Measurements from ENCODE around the gene RPL11. TPM values are rescaled to one million over a fixed set of nuclear protein-coding genes. Genes with fewer than 3 reads are reported as not detected.

RPL11 gene
- 829 TPM for total RNA-seq
- 2,056 TPM for polyA plus RNA-seq (ENCODE audit: insufficient read depth, low read depth, low replicate concordance)
- long read RNA-seq, donor 1, transcript RPL11-201 (6 exons, 660 nt), result minor isoform, 84 of 1,613 reads
- long read RNA-seq, donor 1, transcript RPL11-203 (5 exons, 879 nt), result minor isoform, 166 of 1,613 reads
- long read RNA-seq, donor 1, transcript RPL11-205 (4 exons, 539 nt), result minor isoform, 6 of 1,613 reads
- long read RNA-seq, donor 1, transcript RPL11-206 (6 exons, 1,017 nt), result major isoform, 615 of 1,613 reads
- long read RNA-seq, donor 1, partial matches to known transcripts, result 696 of 1,613 reads
- long read RNA-seq, donor 1, other reads (novel, unspliced or antisense), result 46 of 1,613 reads
- long read RNA-seq, donor 2, transcript RPL11-206 (6 exons, 1,017 nt), result major isoform, 731 of 1,594 reads
- long read RNA-seq, donor 2, transcript RPL11-205 (4 exons, 539 nt), result minor isoform, 10 of 1,594 reads
- long read RNA-seq, donor 2, transcript RPL11-203 (5 exons, 879 nt), result minor isoform, 166 of 1,594 reads
- long read RNA-seq, donor 2, transcript RPL11-201 (6 exons, 660 nt), result minor isoform, 118 of 1,594 reads
- long read RNA-seq, donor 2, partial matches to known transcripts, result 519 of 1,594 reads
- long read RNA-seq, donor 2, other reads (novel, unspliced or antisense), result 48 of 1,594 reads
- long read RNA-seq, donor 3, transcript RPL11-206 (6 exons, 1,017 nt), result major isoform, 991 of 2,060 reads
- long read RNA-seq, donor 3, transcript RPL11-205 (4 exons, 539 nt), result minor isoform, 12 of 2,060 reads
- long read RNA-seq, donor 3, transcript RPL11-203 (5 exons, 879 nt), result minor isoform, 188 of 2,060 reads
- long read RNA-seq, donor 3, transcript RPL11-201 (6 exons, 660 nt), result minor isoform, 134 of 2,060 reads
- long read RNA-seq, donor 3, partial matches to known transcripts, result 649 of 2,060 reads
- long read RNA-seq, donor 3, other reads (novel, unspliced or antisense), result 85 of 2,060 reads
- long read RNA-seq, donor 4, transcript RPL11-206 (6 exons, 1,017 nt), result major isoform, 542 of 974 reads
- long read RNA-seq, donor 4, transcript RPL11-203 (5 exons, 879 nt), result minor isoform, 131 of 974 reads
- long read RNA-seq, donor 4, transcript RPL11-201 (6 exons, 660 nt), result minor isoform, 89 of 974 reads
- long read RNA-seq, donor 4, partial matches to known transcripts, result 172 of 974 reads
- long read RNA-seq, donor 4, other reads (novel, unspliced or antisense), result 37 of 974 reads
- long read RNA-seq, donor 5, transcript RPL11-206 (6 exons, 1,017 nt), result major isoform, 67 of 150 reads
- long read RNA-seq, donor 5, transcript RPL11-201 (6 exons, 660 nt), result minor isoform, 9 of 150 reads
- long read RNA-seq, donor 5, transcript RPL11-203 (5 exons, 879 nt), result minor isoform, 13 of 150 reads
- long read RNA-seq, donor 5, partial matches to known transcripts, result 58 of 150 reads
- long read RNA-seq, donor 5, other reads (novel, unspliced or antisense), result 0 of 150 reads
- long read RNA-seq, donor 6, transcript RPL11-206 (6 exons, 1,017 nt), result major isoform, 2,146 of 5,358 reads
- long read RNA-seq, donor 6, transcript RPL11-203 (5 exons, 879 nt), result minor isoform, 608 of 5,358 reads
- long read RNA-seq, donor 6, transcript RPL11-201 (6 exons, 660 nt), result minor isoform, 311 of 5,358 reads
- long read RNA-seq, donor 6, transcript RPL11-205 (4 exons, 539 nt), result minor isoform, 41 of 5,358 reads
- long read RNA-seq, donor 6, partial matches to known transcripts, result 2,061 of 5,358 reads
- long read RNA-seq, donor 6, other reads (novel, unspliced or antisense), result 190 of 5,358 reads
- long read RNA-seq, donor 7, transcript RPL11-201 (6 exons, 660 nt), result minor isoform, 27 of 472 reads
- long read RNA-seq, donor 7, transcript RPL11-206 (6 exons, 1,017 nt), result major isoform, 176 of 472 reads
- long read RNA-seq, donor 7, transcript RPL11-203 (5 exons, 879 nt), result minor isoform, 24 of 472 reads
- long read RNA-seq, donor 7, partial matches to known transcripts, result 238 of 472 reads
- long read RNA-seq, donor 7, other reads (novel, unspliced or antisense), result 7 of 472 reads
- long read RNA-seq, donor 8, transcript RPL11-205 (4 exons, 539 nt), result minor isoform, 12 of 2,259 reads
- long read RNA-seq, donor 8, transcript RPL11-201 (6 exons, 660 nt), result minor isoform, 145 of 2,259 reads
- long read RNA-seq, donor 8, transcript RPL11-203 (5 exons, 879 nt), result minor isoform, 218 of 2,259 reads
- long read RNA-seq, donor 8, transcript RPL11-206 (6 exons, 1,017 nt), result major isoform, 987 of 2,259 reads
- long read RNA-seq, donor 8, partial matches to known transcripts, result 803 of 2,259 reads
- long read RNA-seq, donor 8, other reads (novel, unspliced or antisense), result 93 of 2,259 reads
- long read RNA-seq, donor 9, transcript RPL11-205 (4 exons, 539 nt), result minor isoform, 15 of 1,433 reads
- long read RNA-seq, donor 9, transcript RPL11-203 (5 exons, 879 nt), result minor isoform, 125 of 1,433 reads
- long read RNA-seq, donor 9, transcript RPL11-206 (6 exons, 1,017 nt), result major isoform, 577 of 1,433 reads
- long read RNA-seq, donor 9, transcript RPL11-201 (6 exons, 660 nt), result minor isoform, 91 of 1,433 reads
- long read RNA-seq, donor 9, partial matches to known transcripts, result 576 of 1,433 reads
- long read RNA-seq, donor 9, other reads (novel, unspliced or antisense), result 49 of 1,433 reads
- long read RNA-seq, donor 10, transcript RPL11-205 (4 exons, 539 nt), result minor isoform, 12 of 1,660 reads
- long read RNA-seq, donor 10, transcript RPL11-201 (6 exons, 660 nt), result minor isoform, 92 of 1,660 reads
- long read RNA-seq, donor 10, transcript RPL11-206 (6 exons, 1,017 nt), result major isoform, 664 of 1,660 reads
- long read RNA-seq, donor 10, transcript RPL11-203 (5 exons, 879 nt), result minor isoform, 196 of 1,660 reads
- long read RNA-seq, donor 10, partial matches to known transcripts, result 653 of 1,660 reads
- long read RNA-seq, donor 10, other reads (novel, unspliced or antisense), result 43 of 1,660 reads

GRCh38 chr1:23691499-23692307, at the start of gene RPL11:
Gene RPL11 (plus strand): TSS chr1:23691806. CDS start chr1:23691824, 18 bp downstream.
- Histone ChIP-seq H3K27ac (ENCODE audit: low read depth in 2 of 2, low read length in 2 of 2) (peak within 1 kb of the TSS; percentile 88), H3K4me3 (ENCODE audit: low read length in 3 of 3) (peak within 1 kb of the TSS; percentile 86 to 98 (median 97)), H3K36me3 (ENCODE audit: control insufficient read depth in 2 of 3, insufficient read depth in 3 of 3, low read length in 3 of 3) (peaks cover 14 to 40% (median 25%) of the 10 kb centered on the region in 3 donors), H3K9ac (ENCODE audit: low read length in 3 of 3) (peak within 1 kb of the TSS; percentile 92 to 99 (median 99)), H3K4me1 (ENCODE audit: control insufficient read depth in 2 of 3, insufficient read depth in 2 of 3, low read depth in 1 of 3, low read length in 3 of 3) (peaks cover 4 to 16% (median 14%) of the 10 kb centered on the region in 3 donors), H3K9me3 (ENCODE audit: control insufficient read depth in 2 of 3, insufficient read depth in 1 of 3, low read length in 3 of 3) (no peaks in the 10 kb centered on the region), H3K27me3 (ENCODE audit: control insufficient read depth, insufficient read depth, low read length) (no peaks in the 10 kb centered on the region)
- FAIRE-seq (peak; percentile 11), DNase-seq (peak; percentile 94 to 98 (median 97))
- peak; percentile 78 for TF ChIP-seq CTCF (IDR thresholded peaks at IDR 0.05; ENCODE audit: borderline replicate concordance, extremely low read depth, insufficient read depth)
- intact Hi-C loops (cut with DNase I), result no loop called here

- Histone ChIP-seq H3K4me1 (ENCODE audit: control insufficient read depth in 2 of 3, insufficient read depth in 2 of 3, low read depth in 1 of 3, low read length in 3 of 3) (peaks cover 0 to 3% (median 0%) of the 10 kb centered on the region in 3 donors), H3K27ac (ENCODE audit: low read depth in 2 of 2, low read length in 2 of 2) (no peak overlapping the region), H3K27me3 (ENCODE audit: control insufficient read depth, insufficient read depth, low read length) (no peaks in the 10 kb centered on the region), H3K9ac (ENCODE audit: low read length in 3 of 3) (no peak overlapping the region), H3K36me3 (ENCODE audit: control insufficient read depth in 2 of 3, insufficient read depth in 3 of 3, low read length in 3 of 3) (no peaks in the 10 kb centered on the region), H3K9me3 (ENCODE audit: control insufficient read depth in 2 of 3, insufficient read depth in 1 of 3, low read length in 3 of 3) (no peaks in the 10 kb centered on the region), H3K4me3 (ENCODE audit: low read length in 3 of 3) (no peak overlapping the region)
- FAIRE-seq (no peak), DNase-seq (peak in 4 of 5 donors; percentile 87 to 94 (median 92))
- intact Hi-C loops (cut with DNase I), result no loop called here
- TF ChIP-seq CTCF (IDR thresholded peaks at IDR 0.05; ENCODE audit: borderline replicate concordance, extremely low read depth, insufficient read depth), result no peak
Measured at GRCh38 chr1:23643736-23644554, 47.7 kb upstream of the RPL11 start.
